GM12878 (cell line): ENCODE data around the gene BEND7.

Experiments
- CHD4 ChIP-seq: fragments of 200-600 bp; sonication (generic); IDR thresholded peaks from 2 replicates; pipeline ENCODE4 v1.6.1; 2016; ENCODE audit warnings: mild to moderate bottlenecking
- CREM ChIP-seq: IDR thresholded peaks from 2 replicates; pipeline ENCODE4 v1.6.1; 2014; ENCODE audit warnings: antibody characterized with exemption, low read depth
- CTCF ChIP-seq, 3 experiments: IDR thresholded peaks in 2 of 3; conservative IDR thresholded peaks in 1 of 3; 2 replicates each; pipeline ENCODE4 v1.5.1; 2011; ENCODE audit warnings: low read depth in 3 of 3, low read length in 3 of 3, mild to moderate bottlenecking in 3 of 3, control low read depth in 2 of 3, moderate library complexity in 2 of 3, inconsistent platforms in 1 of 3, mixed read lengths in 1 of 3; ENCODE audit not compliant: control insufficient read depth in 2 of 3, insufficient read depth in 1 of 3; ENCODE audit errors: extremely low read depth in 1 of 3
- DPF2 ChIP-seq: fragments of 450-650 bp; IDR thresholded peaks from 2 replicates; pipeline ENCODE4 v1.6.1; 2017; ENCODE audit warnings: mild to moderate bottlenecking
- GABPA ChIP-seq: IDR thresholded peaks from 2 replicates; pipeline ENCODE4 v1.6.1; 2014; ENCODE audit warnings: antibody characterized with exemption, low read depth, mild to moderate bottlenecking, inconsistent platforms
- HDAC2 ChIP-seq: fragments of 200-600 bp; sonication (generic); IDR thresholded peaks from 2 replicates; pipeline ENCODE4 v1.6.1; 2017
- IKZF1 ChIP-seq: fragments of 450-650 bp; conservative IDR thresholded peaks from 2 replicates; pipeline ENCODE4 v1.6.1; 2017; ENCODE audit warnings: antibody characterized with exemption, mild to moderate bottlenecking
- JUND ChIP-seq: IDR thresholded peaks from 2 replicates; pipeline ENCODE4 v1.6.1; 2012; ENCODE audit warnings: low read depth, mild to moderate bottlenecking, low read length, improper control_type of control experiment, moderate library complexity
- PML ChIP-seq: IDR thresholded peaks from 2 replicates; pipeline ENCODE4 v1.6.1; 2012; ENCODE audit warnings: low read length, inconsistent platforms
- RFX5 ChIP-seq: IDR thresholded peaks from 2 replicates; pipeline ENCODE4 v1.6.1; 2011; ENCODE audit warnings: low read depth, low read length, improper control_type of control experiment
- USF2 ChIP-seq: IDR thresholded peaks from 2 replicates; pipeline ENCODE4 v1.6.1; 2011; ENCODE audit warnings: low read depth, low read length, improper control_type of control experiment, borderline replicate concordance
- ZNF274 ChIP-seq: IDR thresholded peaks from one replicate; pipeline ENCODE4 v1.8.0; 2011; ENCODE audit not compliant: insufficient read length, insufficient read depth
- ZZZ3 ChIP-seq: IDR thresholded peaks from 2 replicates; pipeline ENCODE4 v1.6.1; 2011; ENCODE audit warnings: low read depth; ENCODE audit not compliant: control insufficient read depth, insufficient read length
- TF ChIP-seq, protein P1 (sequence below): IDR thresholded peaks from 2 replicates; pipeline ENCODE4 v1.6.1; 2011; ENCODE audit warnings: borderline replicate concordance, low read depth, mild to moderate bottlenecking, moderate library complexity, mixed read lengths, low read length; ENCODE audit not compliant: insufficient read depth; ENCODE audit errors: extremely low read length

GRCh38 chr10:13401142-13401541 lies 127.7 kb downstream of the BEND7 start:
- TF ChIP-seq CTCF (IDR thresholded peaks at IDR 0.05 in 2 of 3, conservative IDR thresholded peaks at IDR 0.05 in 1 of 3; ENCODE audit: control insufficient read depth in 2 of 3, extremely low read depth in 1 of 3, insufficient read depth in 1 of 3, low read depth in 3 of 3, low read length in 3 of 3) = no peak
- TF ChIP-seq ZNF274 = no peak
- TF ChIP-seq IKZF1 = no peak
- no peak for TF ChIP-seq JUND
- TF ChIP-seq RFX5 = no peak
- no peak for TF ChIP-seq GABPA
- TF ChIP-seq, protein P1, sequence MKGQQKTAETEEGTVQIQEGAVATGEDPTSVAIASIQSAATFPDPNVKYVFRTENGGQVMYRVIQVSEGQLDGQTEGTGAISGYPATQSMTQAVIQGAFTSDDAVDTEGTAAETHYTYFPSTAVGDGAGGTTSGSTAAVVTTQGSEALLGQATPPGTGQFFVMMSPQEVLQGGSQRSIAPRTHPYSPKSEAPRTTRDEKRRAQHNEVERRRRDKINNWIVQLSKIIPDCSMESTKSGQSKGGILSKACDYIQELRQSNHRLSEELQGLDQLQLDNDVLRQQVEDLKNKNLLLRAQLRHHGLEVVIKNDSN = no peak
- no peak for TF ChIP-seq CREM
- no peak for TF ChIP-seq HDAC2
- no peak for TF ChIP-seq PML
- TF ChIP-seq ZZZ3 = no peak
- no peak for TF ChIP-seq CHD4
- TF ChIP-seq USF2 = no peak
- TF ChIP-seq DPF2 = no peak
